GM21619 (cell line): ENCODE results near the gene AGAP1.
"Not testable (repeated sequence)": the region's sequence is repeated elsewhere in the genome, so short reads cannot be mapped to it uniquely, and the experiment has no call there.

Source experiments
- ATAC-seq: cut with Tn5 transposase; IDR thresholded peaks from one replicate; pipeline ENCODE4 v1.9.1; 2021; ENCODE audit not compliant: unreplicated experiment

AGAP1 gene

GRCh38 chr2:236073246-236073645 is 579.4 kb downstream of the AGAP1 start:
- ATAC-seq = no peak

GRCh38 chr2:236073867-236074655 is 580.2 kb downstream of the AGAP1 start:
- no peak for ATAC-seq

- no peak for ATAC-seq
Observed at GRCh38 chr2:236075802-236076201, 582.0 kb downstream of the AGAP1 start.

GRCh38 chr2:236078297-236079255 is 584.7 kb downstream of the AGAP1 start:
- no peak for ATAC-seq

- ATAC-seq = no peak
Observed at GRCh38 chr2:236080412-236080811, 586.6 kb downstream of the AGAP1 start.

- ATAC-seq = no peak
Observed at GRCh38 chr2:236081171-236081570, 587.3 kb downstream of the AGAP1 start.

- ATAC-seq = no peak
Observed at GRCh38 chr2:236082061-236082460, 588.2 kb downstream of the AGAP1 start.

GRCh38 chr2:236083934-236084333 is 590.1 kb downstream of the AGAP1 start:
- no peak for ATAC-seq

GRCh38 chr2:236085211-236085610 is 591.4 kb downstream of the AGAP1 start:
- ATAC-seq = no peak

- no peak for ATAC-seq
Observed at GRCh38 chr2:236085647-236086046, 591.8 kb downstream of the AGAP1 start.

GRCh38 chr2:236086403-236086970 is 592.6 kb downstream of the AGAP1 start:
- no peak for ATAC-seq

GRCh38 chr2:236086971-236087465 is 593.2 kb downstream of the AGAP1 start:
- ATAC-seq = no peak

GRCh38 chr2:236088368-236089057 is 594.7 kb downstream of the AGAP1 start:
- no peak for ATAC-seq

GRCh38 chr2:236089271-236090026 is 595.6 kb downstream of the AGAP1 start:
- no peak for ATAC-seq

- no peak for ATAC-seq
Observed at GRCh38 chr2:236090027-236090382, 596.2 kb downstream of the AGAP1 start.

- ATAC-seq = not testable (repeated sequence)
Observed at GRCh38 chr2:236090826-236091225, 597.0 kb downstream of the AGAP1 start.

- ATAC-seq = no peak
Observed at GRCh38 chr2:236092714-236093113, 598.9 kb downstream of the AGAP1 start.

- ATAC-seq = no peak
Observed at GRCh38 chr2:236093134-236093533, 599.3 kb downstream of the AGAP1 start.

- ATAC-seq = no peak
Observed at GRCh38 chr2:236095504-236095903, 601.7 kb downstream of the AGAP1 start.

- ATAC-seq = no peak
Observed at GRCh38 chr2:236101311-236101950, 607.6 kb downstream of the AGAP1 start.
